GM20000 (cell line): ENCODE results near the gene FAM76B.
A peak's percentile ranks its signal among the peaks of the same experiment; 100 is the strongest.

ENCODE experiments used
- DNase-seq: peaks from one replicate; pipeline ENCODE4 v3.0.0; 2012; ENCODE audit warnings: low spot score
- CTCF ChIP-seq: IDR thresholded peaks from 2 replicates; pipeline ENCODE4 v1.5.1; 2012; ENCODE audit warnings: mild to moderate bottlenecking, control low read depth; ENCODE audit errors: extremely low read depth, missing control alignments

FAM76B gene

GRCh38 chr11:95792700-95793099 is 3.1 kb upstream of the FAM76B start:
- no peak for TF ChIP-seq CTCF
- no peak for DNase-seq

- TF ChIP-seq CTCF, result no peak
Measured at GRCh38 chr11:95792200-95792599, 2.6 kb upstream of the FAM76B start.

GRCh38 chr11:95791709-95792033 is 2.1 kb upstream of the FAM76B start:
- DNase-seq, result no peak
- no peak for TF ChIP-seq CTCF

More at GRCh38 chr11:95792200-95792599, 2.6 kb upstream of the FAM76B start:
- no peak for DNase-seq

GRCh38 chr11:95790933-95791708 is 1.5 kb upstream of the FAM76B start:
- peak; percentile 38 for DNase-seq
- no peak for TF ChIP-seq CTCF

- DNase-seq, result peak; percentile 89
- TF ChIP-seq CTCF, result no peak
Measured at GRCh38 chr11:95790123-95790932, 746 bp upstream of the FAM76B start, which contains the start of gene CEP57. TSS of gene CEP57 (plus strand) at chr11:95790498. CDS start at chr11:95790699, 201 bp downstream.

GRCh38 chr11:95788921-95789505 is 569 bp downstream of the FAM76B start:
- DNase-seq, result peak; percentile 13
- no peak for TF ChIP-seq CTCF

GRCh38 chr11:95780544-95780943 is 9.0 kb downstream of the FAM76B start:
- DNase-seq, result no peak

More at GRCh38 chr11:95780544-95780943, 9.0 kb downstream of the FAM76B start:
- no peak for TF ChIP-seq CTCF
